HG02970 (cell line): Measurements from ENCODE around the gene STX12.
"Not testable (repeated sequence)": the region's sequence is repeated elsewhere in the genome, so short reads cannot be mapped to it uniquely, and the experiment has no call there.

Experiments used
- ATAC-seq: cut with Tn5 transposase; IDR thresholded peaks from one replicate; pipeline ENCODE4 v1.9.1; 2021; ENCODE audit warnings: mild to moderate bottlenecking, moderate library complexity, moderate number of reproducible peaks; ENCODE audit not compliant: unreplicated experiment, low FRiP score

The STX12 gene

GRCh38 chr1:27824411-27824810 is 51.4 kb downstream of the STX12 start:
- no peak for ATAC-seq

GRCh38 chr1:27829339-27829960 is 56.4 kb downstream of the STX12 start:
- ATAC-seq = not testable (repeated sequence)

GRCh38 chr1:27830621-27831440 is 57.8 kb downstream of the STX12 start, which contains the start of gene PPP1R8:
Gene PPP1R8, plus strand, starts transcription at chr1:27830782. Its CDS starts 54 bp downstream, at chr1:27830836.
- peak; percentile 90 for ATAC-seq

GRCh38 chr1:27831568-27832410 is 58.8 kb downstream of the STX12 start:
- ATAC-seq = no peak

GRCh38 chr1:27832762-27833161 is 59.7 kb downstream of the STX12 start:
- no peak for ATAC-seq

GRCh38 chr1:27833470-27833869 is 60.5 kb downstream of the STX12 start:
- ATAC-seq = no peak

GRCh38 chr1:27835046-27835445 is 62.0 kb downstream of the STX12 start:
- no peak for ATAC-seq

- ATAC-seq = no peak
These were observed 62.5 kb downstream of the STX12 start for GRCh38 chr1:27835501-27835900.

- no peak for ATAC-seq
These were observed 76.9 kb downstream of the STX12 start for GRCh38 chr1:27849951-27850350.

- ATAC-seq = no peak
These were observed 82.1 kb downstream of the STX12 start for GRCh38 chr1:27855085-27855484.

GRCh38 chr1:27856561-27857343 is 83.7 kb downstream of the STX12 start:
- ATAC-seq = no peak

- ATAC-seq = not testable (repeated sequence)
These were observed 84.5 kb downstream of the STX12 start for GRCh38 chr1:27857552-27857951.

GRCh38 chr1:27858072-27858948 is 85.3 kb downstream of the STX12 start:
- ATAC-seq = no peak

- ATAC-seq = no peak
These were observed 86.0 kb downstream of the STX12 start for GRCh38 chr1:27858949-27859576.

- no peak for ATAC-seq
These were observed 88.4 kb downstream of the STX12 start for GRCh38 chr1:27861436-27861835.

- no peak for ATAC-seq
These were observed 89.0 kb downstream of the STX12 start for GRCh38 chr1:27862004-27862403.

- no peak for ATAC-seq
These were observed 89.9 kb downstream of the STX12 start for GRCh38 chr1:27862671-27863537.

- ATAC-seq = no peak
These were observed 90.5 kb downstream of the STX12 start for GRCh38 chr1:27863538-27863915.
